ENCODE data around the gene CYP46A1. TPM values are rescaled to one million over a fixed set of nuclear protein-coding genes. Genes with fewer than 3 reads are reported as not detected.

The CYP46A1 gene
- total and polyA plus RNA-seq, 2 experiments from 2014 or later, result 0.47 to 1.7 TPM

GRCh38 chr14:99681832-99682148 lies 2.3 kb upstream of the CYP46A1 start:
- H3K27ac ChIP-seq, result no peak overlapping the region
- H3K9me3 ChIP-seq (ENCODE audit: low read depth), result no peaks in the 10 kb centered on the region
- WGBS (ENCODE audit: low lambda C conversion rate, missing lambda C conversion rate), result 90% methylated on average over 11 of the region's 11 CpGs
- TF ChIP-seq CTCF (IDR thresholded peaks at IDR 0.05; ENCODE audit: poor library complexity) (no peak), EZH2phosphoT487 (IDR thresholded peaks at IDR 0.05; ENCODE audit: low read depth, severe bottlenecking, unreplicated experiment) (no peak), EZH2 (IDR thresholded peaks at IDR 0.05; ENCODE audit: borderline replicate concordance) (no peak)
- no peaks in the 10 kb centered on the region for H3K79me2 ChIP-seq
- no peaks in the 10 kb centered on the region for H3K9me2 ChIP-seq (replicated peaks; ENCODE audit: insufficient read depth)
- no peak overlapping the region for H2AFZ ChIP-seq
- H3K4me3 ChIP-seq, result no peak overlapping the region
- H3K27me3 ChIP-seq, result peaks cover 3% of the 10 kb centered on the region
- no peak overlapping the region for H3K4me2 ChIP-seq
- peaks cover 14% of the 10 kb centered on the region for H3K4me1 ChIP-seq (ENCODE audit: insufficient read depth)
- no peak for DNase-seq (ENCODE audit: low spot score)
- H4K20me1 ChIP-seq (ENCODE audit: insufficient read depth, poor library complexity, severe bottlenecking), result no peaks in the 10 kb centered on the region
- no peaks in the 10 kb centered on the region for H3K36me3 ChIP-seq (replicated peaks; ENCODE audit: insufficient read depth, low read depth)

GRCh38 chr14:99682809-99683618 lies 1.1 kb upstream of the CYP46A1 start:
- H3K27me3 ChIP-seq, result peaks cover 3% of the 10 kb centered on the region
- peaks cover 7% of the 10 kb centered on the region for H3K4me1 ChIP-seq (ENCODE audit: insufficient read depth)
- peak overlapping the region; percentile 89 for H3K4me2 ChIP-seq
- WGBS (ENCODE audit: low lambda C conversion rate, missing lambda C conversion rate), result 3% methylated on average over 39 of the region's 42 CpGs
- peak; percentile 90 for DNase-seq (ENCODE audit: low spot score)
- H3K4me3 ChIP-seq, result peak overlapping the region; percentile 78
- peak overlapping the region; percentile 91 for H2AFZ ChIP-seq
- no peaks in the 10 kb centered on the region for H3K9me3 ChIP-seq (ENCODE audit: low read depth)
- TF ChIP-seq CTCF (IDR thresholded peaks at IDR 0.05; ENCODE audit: poor library complexity) (peak; percentile 94), EZH2phosphoT487 (IDR thresholded peaks at IDR 0.05; ENCODE audit: low read depth, severe bottlenecking, unreplicated experiment) (no peak)
- H4K20me1 ChIP-seq (ENCODE audit: insufficient read depth, poor library complexity, severe bottlenecking), result no peaks in the 10 kb centered on the region
- no peaks in the 10 kb centered on the region for H3K36me3 ChIP-seq (replicated peaks; ENCODE audit: insufficient read depth, low read depth)
- H3K79me2 ChIP-seq, result no peaks in the 10 kb centered on the region
- peak overlapping the region; percentile 89 for H3K27ac ChIP-seq
- H3K9me2 ChIP-seq (replicated peaks; ENCODE audit: insufficient read depth), result no peaks in the 10 kb centered on the region

GRCh38 chr14:99684410-99684934 lies 374 bp downstream of the CYP46A1 start:
- Histone ChIP-seq H3K9me3 (ENCODE audit: low read depth) (no peaks in the 10 kb centered on the region), H3K79me2 (no peaks in the 10 kb centered on the region), H4K20me1 (ENCODE audit: insufficient read depth, poor library complexity, severe bottlenecking) (no peaks in the 10 kb centered on the region), H3K4me1 (ENCODE audit: insufficient read depth) (peaks cover 7% of the 10 kb centered on the region), H3K27me3 (peaks cover 3% of the 10 kb centered on the region), H2AFZ (peak overlapping the region; percentile 61), H3K9me2 (replicated peaks; ENCODE audit: insufficient read depth) (no peaks in the 10 kb centered on the region), H3K4me3 (peak overlapping the region; percentile 62), H3K27ac (peak overlapping the region; percentile 10), H3K36me3 (replicated peaks; ENCODE audit: insufficient read depth, low read depth) (no peaks in the 10 kb centered on the region), H3K4me2 (peak overlapping the region; percentile 99)
- DNase-seq (ENCODE audit: low spot score), result no peak
- no peak for TF ChIP-seq EZH2phosphoT487 (IDR thresholded peaks at IDR 0.05; ENCODE audit: low read depth, severe bottlenecking, unreplicated experiment)
- TF ChIP-seq EZH2 (IDR thresholded peaks at IDR 0.05; ENCODE audit: borderline replicate concordance), result no peak
- no peak for TF ChIP-seq CTCF (IDR thresholded peaks at IDR 0.05; ENCODE audit: poor library complexity)
- WGBS (ENCODE audit: low lambda C conversion rate, missing lambda C conversion rate), result 10% methylated on average over 28 of the region's 45 CpGs

All from hepatocyte (in vitro differentiated cells).